Adrenal gland (tissue), 19 donors: ENCODE results near the gene OR10G6. TPM values are rescaled to one million over a fixed set of nuclear protein-coding genes. Genes with fewer than 3 reads are reported as not detected.

ENCODE experiments used
- DNase-seq, 7 donors: peaks; one replicate each; pipeline ENCODE4 v3.0.0-alpha.2; 2019 to 2020
- H3K27ac ChIP-seq, 5 donors: fragments of 200-600 bp; sonication (generic) in 4 of 5; 1 replicate in 3 of 5; 2 replicates in 2 of 5; pipeline versions ENCODE4 v1.5.1 to v1.8.0; 2016 to 2020; ENCODE audit warnings: mild to moderate bottlenecking in 1 of 5
- H3K27me3 ChIP-seq: fragments of 200-600 bp; 2 replicates; pipeline ENCODE4 v1.8.0; 2021
- H3K36me3 ChIP-seq, 2 donors: fragments of 200-600 bp; replicated peaks in 1 of 2; 1 replicate in 1 of 2; 2 replicates in 1 of 2; pipeline versions ENCODE4 v1.5.1 to v1.8.0; 2018 to 2022
- H3K4me1 ChIP-seq, 2 donors: fragments of 200-600 bp; replicated peaks in 1 of 2; 1 replicate in 1 of 2; 2 replicates in 1 of 2; pipeline versions ENCODE4 v1.5.1 to v1.8.0; 2018 to 2021
- H3K4me3 ChIP-seq, 4 donors: fragments of 200-600 bp; sonication (generic) in 3 of 4; one replicate each; pipeline ENCODE4 v1.5.1; 2016 to 2018
- H3K9me3 ChIP-seq, 3 donors: fragments of 200-600 bp; sonication (generic) in 1 of 3; replicated peaks in 1 of 3; 1 replicate in 2 of 3; 2 replicates in 1 of 3; pipeline versions ENCODE4 v1.5.1 to v1.8.0; 2016 to 2021
- POLR2A ChIP-seq, 2 donors: fragments of 450-650 bp; IDR thresholded peaks; one replicate each; pipeline ENCODE4 v1.6.1; 2017; ENCODE audit warnings: antibody characterized with exemption in 2 of 2, mild to moderate bottlenecking in 2 of 2, moderate library complexity in 1 of 2
- WGBS, 4 donors: extraction: QIAGEN DNeasy Blood & Tissue Kit in 2 of 4; methylation state at CpG; one replicate each; pipeline versions ENCODE4 v1.1.5 to v1.1.7; 2013 to 2017; 5-methylcytosine and 5-hydroxymethylcytosine counted together
- intact Hi-C, 2 donors: fragments of 100-400 bp; cut with DNase I; formaldehyde crosslinking; loops; one replicate each; pipeline versions ENCODE4 v1.14.1 to v1.15.0; 2022 to 2023
- long read RNA-seq, 10 donors: library from polyadenylated mRNA in 3 of 10; unstranded in 2 of 10; stranded (forward) in 1 of 10; transcript quantifications; one replicate each; pipeline ENCODE4 v2.0.0 and lab custom pipeline, GENCODE V29; 2021 to 2026
- polyA plus RNA-seq, 3 donors: library from polyadenylated mRNA; stranded (reverse); fragments of 200-250 nt in 2 of 3; fragments of 350-450 nt in 1 of 3; fragmentation: Illumina TruSeq in 1 of 3; extraction: RNeasy Lipid Tissue Mini Kit (QIAGEN cat#74804) in 1 of 3; gene quantifications; one replicate each; pipeline ENCODE4 v1.2.3, GENCODE V29; 2013 to 2014
- total RNA-seq, 9 donors: library from RNA; depleted of rRNA in 4 of 9; stranded (reverse); fragments of >200 nt in 4 of 9; fragments of 120-200 nt in 1 of 9; fragmentation: NEBNext Ultra II Directional in 1 of 9; extraction: Animal tissue kit (Norgen Biotek cat#: 25700) in 1 of 9; gene quantifications; one replicate each; pipeline versions ENCODE4 v1.1.0 to v1.2.4, GENCODE V29; 2013 to 2023
- TF ChIP-seq, protein P1 (sequence below), 6 experiments: fragments of 450-650 bp in 4 of 6; fragments of 200-600 bp in 2 of 6; sonication (generic) in 1 of 6; IDR thresholded peaks; 1 replicate in 5 of 6; 2 replicates in 1 of 6; pipeline versions ENCODE4 v1.5.1 to v1.8.0; 2016 to 2021; ENCODE audit warnings: antibody characterized with exemption in 6 of 6, mild to moderate bottlenecking in 2 of 6, moderate library complexity in 1 of 6
- donor health status: healthy with polysubstance abuse.
- donor health status: Bipolar disorder and iron deficiency.
- donor health status: DM: yes; HTN: yes; CAD: no.
- donor health status: DM: no; HTN: no; CAD: no.
- donor health status: DM: no; HTN: no; CAD: no.
- donor health status: DM: yes; HTN: yes; CAD: no.

OR10G6 gene, protein sequence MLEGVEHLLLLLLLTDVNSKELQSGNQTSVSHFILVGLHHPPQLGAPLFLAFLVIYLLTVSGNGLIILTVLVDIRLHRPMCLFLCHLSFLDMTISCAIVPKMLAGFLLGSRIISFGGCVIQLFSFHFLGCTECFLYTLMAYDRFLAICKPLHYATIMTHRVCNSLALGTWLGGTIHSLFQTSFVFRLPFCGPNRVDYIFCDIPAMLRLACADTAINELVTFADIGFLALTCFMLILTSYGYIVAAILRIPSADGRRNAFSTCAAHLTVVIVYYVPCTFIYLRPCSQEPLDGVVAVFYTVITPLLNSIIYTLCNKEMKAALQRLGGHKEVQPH
- not detected for total RNA-seq
- polyA plus RNA-seq, result not detected
- long read RNA-seq, donor 1, result 0 reads
- long read RNA-seq, donor 2, result 0 reads
- long read RNA-seq, donor 3, result 0 reads
- long read RNA-seq, donor 4, result 0 reads
- long read RNA-seq, donor 5, result 0 reads
- long read RNA-seq, donor 6, result 0 reads
- long read RNA-seq, donor 7, result 0 reads
- long read RNA-seq, donor 8, result 0 reads
- long read RNA-seq, donor 9, result 0 reads
- long read RNA-seq, donor 10, result 0 reads

DNA sequence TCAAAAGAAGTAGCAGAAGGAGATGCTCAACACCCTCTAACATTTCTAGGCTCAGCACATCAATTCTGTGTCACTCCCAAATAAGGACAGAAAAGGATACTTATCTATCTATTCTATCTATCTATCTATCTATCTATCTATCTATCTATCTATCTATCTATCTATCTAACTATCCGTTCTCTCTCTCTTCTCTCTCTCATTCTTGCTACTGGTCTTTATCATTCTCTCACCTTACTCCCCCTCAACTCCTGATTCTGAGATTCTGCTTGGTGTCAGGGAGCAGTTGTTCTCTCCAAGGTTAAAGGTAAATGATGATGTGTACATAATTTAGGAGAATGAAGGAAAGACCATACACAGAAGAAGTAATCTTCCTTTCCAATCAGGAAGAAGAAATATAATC lies at the start of gene OR10G6:
TSS of gene OR10G6 (minus strand) at position 43 of the 400 bp plus-strand sequence. CDS start at position 43, 0 bp downstream.
- no peaks in the 10 kb centered on the region for H3K4me1 ChIP-seq
- no peaks in the 10 kb centered on the region for H3K36me3 ChIP-seq
- WGBS, 4 donors, result 45 to 69% (median 58%) methylated on average over 1 of the region's 1 CpG
- DNase-seq, result no peak
- no peaks in the 10 kb centered on the region for H3K27me3 ChIP-seq
- H3K27ac ChIP-seq, result no peak within 1 kb of the TSS
- no peak for TF ChIP-seq POLR2A (IDR thresholded peaks at IDR 0.05)
- TF ChIP-seq, protein P1, sequence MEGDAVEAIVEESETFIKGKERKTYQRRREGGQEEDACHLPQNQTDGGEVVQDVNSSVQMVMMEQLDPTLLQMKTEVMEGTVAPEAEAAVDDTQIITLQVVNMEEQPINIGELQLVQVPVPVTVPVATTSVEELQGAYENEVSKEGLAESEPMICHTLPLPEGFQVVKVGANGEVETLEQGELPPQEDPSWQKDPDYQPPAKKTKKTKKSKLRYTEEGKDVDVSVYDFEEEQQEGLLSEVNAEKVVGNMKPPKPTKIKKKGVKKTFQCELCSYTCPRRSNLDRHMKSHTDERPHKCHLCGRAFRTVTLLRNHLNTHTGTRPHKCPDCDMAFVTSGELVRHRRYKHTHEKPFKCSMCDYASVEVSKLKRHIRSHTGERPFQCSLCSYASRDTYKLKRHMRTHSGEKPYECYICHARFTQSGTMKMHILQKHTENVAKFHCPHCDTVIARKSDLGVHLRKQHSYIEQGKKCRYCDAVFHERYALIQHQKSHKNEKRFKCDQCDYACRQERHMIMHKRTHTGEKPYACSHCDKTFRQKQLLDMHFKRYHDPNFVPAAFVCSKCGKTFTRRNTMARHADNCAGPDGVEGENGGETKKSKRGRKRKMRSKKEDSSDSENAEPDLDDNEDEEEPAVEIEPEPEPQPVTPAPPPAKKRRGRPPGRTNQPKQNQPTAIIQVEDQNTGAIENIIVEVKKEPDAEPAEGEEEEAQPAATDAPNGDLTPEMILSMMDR (IDR thresholded peaks at IDR 0.05), result no peak
- H3K4me3 ChIP-seq, result no peak within 1 kb of the TSS
- intact Hi-C loops, result no loop called here
- H3K9me3 ChIP-seq, result no peaks in the 10 kb centered on the region

DNA sequence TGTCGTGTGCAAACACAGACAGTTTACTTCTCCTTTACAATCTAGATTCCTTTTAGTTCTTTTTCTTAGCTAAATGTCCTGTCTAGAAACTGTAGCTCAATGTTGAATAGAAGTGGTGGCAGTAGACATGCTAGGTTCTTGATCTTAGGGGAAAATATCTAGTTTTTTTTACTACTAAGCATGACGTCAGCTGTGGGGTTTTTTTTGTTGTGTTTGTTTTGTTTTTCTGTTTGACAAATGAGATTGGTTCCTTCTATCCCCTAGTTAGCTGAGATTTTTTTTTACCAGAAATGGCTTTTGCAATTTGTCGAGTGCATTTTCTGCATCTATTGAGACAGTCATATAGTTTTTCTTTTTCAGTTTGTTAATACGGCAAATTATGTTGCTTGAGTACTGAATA lies 48.5 kb upstream of the OR10G6 start:
- TF ChIP-seq POLR2A (IDR thresholded peaks at IDR 0.05), result no peak
- TF ChIP-seq, protein P1 (IDR thresholded peaks at IDR 0.05), result no peak
- peaks cover 3% of the 10 kb centered on the region for H3K27me3 ChIP-seq
- no peaks in the 10 kb centered on the region for H3K36me3 ChIP-seq
- WGBS, 4 donors, result 64 to 74% (median 69%) methylated on average over 4 of the region's 4 CpGs
- H3K4me3 ChIP-seq, result no peak overlapping the region
- H3K9me3 ChIP-seq, result peaks cover 0 to 4% (median 0%) of the 10 kb centered on the region in 3 donors
- intact Hi-C loops, result no loop called here
- H3K4me1 ChIP-seq, result no peaks in the 10 kb centered on the region
- no peak overlapping the region for H3K27ac ChIP-seq
- no peak for DNase-seq

DNA sequence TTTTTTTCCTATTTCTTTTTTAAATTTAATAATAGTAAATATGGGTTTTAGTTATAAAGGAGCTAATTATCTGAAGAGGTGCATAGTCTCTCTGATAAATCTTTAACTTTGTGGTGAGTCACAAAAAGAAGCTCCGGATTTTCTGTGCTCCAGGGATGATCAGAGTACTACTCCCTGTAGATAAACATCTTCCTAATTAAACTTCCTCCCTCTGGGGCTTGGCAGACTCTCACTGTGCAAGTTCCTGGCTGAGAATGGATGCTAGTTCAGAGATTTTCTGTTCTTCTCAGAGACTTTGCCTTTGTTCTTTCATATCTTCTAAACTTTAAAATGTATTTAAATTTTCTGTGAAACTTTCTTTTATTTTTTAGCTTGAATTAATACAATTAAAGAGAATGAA lies 46.3 kb upstream of the OR10G6 start, which contains the start of gene OR10G7:
TSS of gene OR10G7 (minus strand) at position 72 of the 400 bp plus-strand sequence. CDS start 2,324 bp downstream, outside the sequence.
- 10 to 17% (median 11%) methylated on average over 1 of the region's 1 CpG for WGBS, 4 donors
- intact Hi-C loops, result no loop called here
- Histone ChIP-seq H3K9me3 (peaks cover 0 to 4% (median 0%) of the 10 kb centered on the region in 3 donors), H3K4me1 (no peaks in the 10 kb centered on the region), H3K4me3 (no peak within 1 kb of the TSS), H3K27ac (no peak within 1 kb of the TSS), H3K27me3 (no peaks in the 10 kb centered on the region), H3K36me3 (no peaks in the 10 kb centered on the region)
- no peak for TF ChIP-seq POLR2A (IDR thresholded peaks at IDR 0.05)
- TF ChIP-seq, protein P1 (IDR thresholded peaks at IDR 0.05), result no peak
- no peak for DNase-seq

DNA sequence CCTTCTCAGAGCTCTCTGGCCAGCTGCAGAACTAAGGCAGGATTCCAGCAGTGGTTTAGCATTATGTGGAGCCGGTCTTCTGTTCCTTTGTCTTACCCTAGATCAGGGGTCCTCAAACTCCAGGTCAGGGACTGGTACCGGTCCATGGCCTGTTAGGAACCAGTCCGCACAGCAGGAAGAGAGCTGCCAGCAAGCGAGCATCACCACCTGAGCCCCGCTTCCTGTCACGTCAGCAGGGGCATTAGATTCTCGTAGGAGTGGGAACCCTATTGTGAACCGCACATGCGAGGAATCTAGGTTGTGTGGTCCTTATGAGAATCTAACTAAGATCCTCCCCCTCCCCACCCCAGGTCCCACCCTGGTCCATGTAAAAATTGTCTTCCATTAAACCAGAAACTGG lies 44.6 kb upstream of the OR10G6 start:
- Histone ChIP-seq H3K36me3 (no peaks in the 10 kb centered on the region), H3K27me3 (no peaks in the 10 kb centered on the region), H3K27ac (no peak overlapping the region), H3K4me3 (no peak overlapping the region), H3K9me3 (peaks cover 0 to 4% (median 0%) of the 10 kb centered on the region in 3 donors), H3K4me1 (no peaks in the 10 kb centered on the region)
- 78 to 85% (median 81%) methylated on average over 3 to 9 of the region's 9 CpGs for WGBS, 4 donors
- TF ChIP-seq POLR2A (IDR thresholded peaks at IDR 0.05), result no peak
- TF ChIP-seq, protein P1 (IDR thresholded peaks at IDR 0.05), result no peak
- DNase-seq, result no peak
- intact Hi-C loops, result no loop called here
